ENCODE results near the gene NOA1.

The NOA1 gene

GRCh38 chr4:56977321-56978012, at the start of gene NOA1:
Gene NOA1 (minus strand): TSS chr4:56977606. CDS start chr4:56977585, 21 bp downstream.
- peak; percentile 96 for DNase-seq

GRCh38 chr4:57023104-57023503, 45.7 kb upstream of the NOA1 start:
- DNase-seq, result no peak

GRCh38 chr4:57020467-57021101, 43.2 kb upstream of the NOA1 start:
- no peak for DNase-seq

- no peak for DNase-seq
Measured at GRCh38 chr4:57018980-57019379, 41.6 kb upstream of the NOA1 start.

GRCh38 chr4:57013543-57014120, 36.2 kb upstream of the NOA1 start:
- DNase-seq, result no peak

- DNase-seq, result no peak
Measured at GRCh38 chr4:56999751-57000150, 22.3 kb upstream of the NOA1 start.

GRCh38 chr4:56995525-56995924, 18.1 kb upstream of the NOA1 start:
- no peak for DNase-seq

GRCh38 chr4:56990109-56990905, 12.9 kb upstream of the NOA1 start:
- DNase-seq, result no peak

GRCh38 chr4:56986952-56987351, 9.5 kb upstream of the NOA1 start:
- no peak for DNase-seq

GRCh38 chr4:56986192-56986591, 8.8 kb upstream of the NOA1 start:
- no peak for DNase-seq

GRCh38 chr4:56981795-56982201, 4.4 kb upstream of the NOA1 start:
- DNase-seq, result no peak

GRCh38 chr4:56979421-56980072, 2.1 kb upstream of the NOA1 start:
- DNase-seq, result no peak

GRCh38 chr4:56978750-56979303, 1.4 kb upstream of the NOA1 start, which contains the start of gene POLR2B:
Gene POLR2B (plus strand): TSS chr4:56978896. CDS start chr4:56978986, 90 bp downstream.
- DNase-seq, result peak; percentile 91

- DNase-seq, result no peak
Measured at GRCh38 chr4:56976837-56977320, 527 bp downstream of the NOA1 start.

- DNase-seq, result no peak
Measured at GRCh38 chr4:56976283-56976836, 1.0 kb downstream of the NOA1 start.

- DNase-seq, result no peak
Measured at GRCh38 chr4:56973336-56973735, 4.1 kb downstream of the NOA1 start.

- no peak for DNase-seq
Measured at GRCh38 chr4:56972809-56973208, 4.6 kb downstream of the NOA1 start.

- DNase-seq, result no peak
Measured at GRCh38 chr4:56972389-56972788, 5.0 kb downstream of the NOA1 start.

- DNase-seq, result no peak
Measured at GRCh38 chr4:56971383-56971782, 6.0 kb downstream of the NOA1 start.

- DNase-seq, result no peak
Measured at GRCh38 chr4:56961107-56961500, 16.3 kb downstream of the NOA1 start.

GRCh38 chr4:56959100-56959499, 18.3 kb downstream of the NOA1 start:
- no peak for DNase-seq

GRCh38 chr4:56958111-56958517, 19.3 kb downstream of the NOA1 start:
- DNase-seq, result peak; percentile 52
